Measurements from ENCODE around the gene CHRNA4. TPM values are rescaled to one million over a fixed set of nuclear protein-coding genes. Genes with fewer than 3 reads are reported as not detected.

Gene CHRNA4
- total and polyA plus RNA-seq, 2 donors: under 0.01 to 0.14 TPM

GRCh38 chr20:63362436-63363009 is 1.4 kb upstream of the CHRNA4 start:
- WGBS: 71% methylated on average over 16 of the region's 16 CpGs
- peaks cover 15 to 62% of the 10 kb centered on the region in 2 donors for H3K27me3 ChIP-seq (ENCODE audit: control insufficient read depth in 2 of 2, insufficient read depth in 1 of 2, low read length in 1 of 2)

GRCh38 chr20:63361519-63362435 is 628 bp upstream of the CHRNA4 start:
- H3K27me3 ChIP-seq (ENCODE audit: control insufficient read depth in 2 of 2, insufficient read depth in 1 of 2, low read length in 1 of 2): peaks cover 15 to 60% of the 10 kb centered on the region in 2 donors
- DNase-seq (ENCODE audit: low read depth in 6 of 9, low spot score in 9 of 9): no peak

More at GRCh38 chr20:63362436-63363009, 1.4 kb upstream of the CHRNA4 start:
- no peaks in the 10 kb centered on the region for H3K4me1 ChIP-seq (ENCODE audit: control insufficient read depth in 2 of 2, insufficient read depth in 2 of 2, low read length in 2 of 2)
- no peaks in the 10 kb centered on the region for H3K9me3 ChIP-seq (ENCODE audit: control insufficient read depth in 2 of 2, insufficient read depth in 1 of 2, low read length in 1 of 2)
- no peak for DNase-seq (ENCODE audit: low read depth in 6 of 9, low spot score in 9 of 9)
- no peak overlapping the region for H3K4me3 ChIP-seq (ENCODE audit: low read length in 2 of 2)
- no peaks in the 10 kb centered on the region for H3K36me3 ChIP-seq (ENCODE audit: control insufficient read depth in 2 of 2, insufficient read depth in 2 of 2, low read length in 1 of 2)
- no peak overlapping the region for H3K27ac ChIP-seq (ENCODE audit: low read depth in 1 of 2, low read length in 1 of 2)

DNA sequence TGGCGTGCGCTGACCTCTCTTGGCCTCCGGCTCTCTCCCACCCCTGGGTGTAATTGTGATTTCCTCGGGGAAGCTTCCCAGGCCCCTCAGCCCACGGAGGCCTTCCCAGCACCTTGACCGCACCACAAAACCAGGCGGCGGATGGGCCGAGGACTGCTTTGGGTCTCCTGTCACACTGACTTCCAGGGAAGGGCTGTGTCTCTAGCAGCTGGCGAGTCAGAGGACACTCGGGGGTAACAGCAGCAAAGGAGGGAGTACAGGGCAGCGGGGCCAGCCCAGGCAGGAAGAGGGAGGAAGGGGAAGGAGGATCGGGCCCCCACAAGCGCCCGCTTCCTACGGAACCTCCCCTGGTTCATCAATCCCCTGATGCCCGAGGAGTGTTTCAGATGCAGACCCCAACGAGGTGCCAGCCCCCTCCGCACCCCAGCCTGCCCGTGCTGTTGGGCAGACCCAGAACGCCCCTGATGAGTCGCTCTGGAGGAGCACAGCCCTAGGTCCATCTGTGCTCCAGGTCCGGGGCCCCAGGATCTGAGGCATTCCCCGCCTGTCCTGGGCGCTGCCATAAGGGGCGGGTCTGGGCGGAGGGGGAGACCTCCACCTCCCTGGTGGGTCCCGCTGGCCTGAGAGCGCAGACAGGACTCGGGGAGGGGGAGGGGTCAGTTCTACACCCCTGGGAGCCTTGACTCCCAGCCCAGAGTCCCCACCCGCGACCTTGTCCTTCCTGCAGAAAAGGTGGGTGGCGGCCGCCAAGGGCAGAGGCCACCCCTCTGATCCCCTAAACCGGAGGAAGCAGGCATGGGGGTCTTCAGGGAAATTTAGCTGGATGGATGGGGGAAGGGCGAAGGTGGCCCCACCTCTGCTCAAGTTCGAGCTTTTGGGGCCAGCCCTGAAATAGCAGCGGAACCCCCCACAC is 956 bp downstream of the CHRNA4 start:
- Histone ChIP-seq H3K27ac (ENCODE audit: low read depth in 1 of 2, low read length in 1 of 2) (no peak overlapping the region), H3K27me3 (ENCODE audit: control insufficient read depth in 2 of 2, insufficient read depth in 1 of 2, low read length in 1 of 2) (peaks cover 15 to 60% of the 10 kb centered on the region in 2 donors), H3K36me3 (ENCODE audit: control insufficient read depth in 2 of 2, insufficient read depth in 2 of 2, low read length in 1 of 2) (no peaks in the 10 kb centered on the region), H3K4me1 (ENCODE audit: control insufficient read depth in 2 of 2, insufficient read depth in 2 of 2, low read length in 2 of 2) (no peaks in the 10 kb centered on the region), H3K4me3 (ENCODE audit: low read length in 2 of 2) (no peak overlapping the region), H3K9me3 (ENCODE audit: control insufficient read depth in 2 of 2, insufficient read depth in 1 of 2, low read length in 1 of 2) (no peaks in the 10 kb centered on the region)
- no peak for DNase-seq (ENCODE audit: low read depth in 6 of 9, low spot score in 9 of 9)
- WGBS: 30% methylated on average over 38 of the region's 38 CpGs

More at GRCh38 chr20:63361519-63362435, 628 bp upstream of the CHRNA4 start:
- H3K4me3 ChIP-seq (ENCODE audit: low read length in 2 of 2): no peak overlapping the region
- no peak overlapping the region for H3K27ac ChIP-seq (ENCODE audit: low read depth in 1 of 2, low read length in 1 of 2)
- no peaks in the 10 kb centered on the region for H3K9me3 ChIP-seq (ENCODE audit: control insufficient read depth in 2 of 2, insufficient read depth in 1 of 2, low read length in 1 of 2)
- no peaks in the 10 kb centered on the region for H3K4me1 ChIP-seq (ENCODE audit: control insufficient read depth in 2 of 2, insufficient read depth in 2 of 2, low read length in 2 of 2)
- WGBS: 15% methylated on average over 50 of the region's 50 CpGs
- no peaks in the 10 kb centered on the region for H3K36me3 ChIP-seq (ENCODE audit: control insufficient read depth in 2 of 2, insufficient read depth in 2 of 2, low read length in 1 of 2)

DNA sequence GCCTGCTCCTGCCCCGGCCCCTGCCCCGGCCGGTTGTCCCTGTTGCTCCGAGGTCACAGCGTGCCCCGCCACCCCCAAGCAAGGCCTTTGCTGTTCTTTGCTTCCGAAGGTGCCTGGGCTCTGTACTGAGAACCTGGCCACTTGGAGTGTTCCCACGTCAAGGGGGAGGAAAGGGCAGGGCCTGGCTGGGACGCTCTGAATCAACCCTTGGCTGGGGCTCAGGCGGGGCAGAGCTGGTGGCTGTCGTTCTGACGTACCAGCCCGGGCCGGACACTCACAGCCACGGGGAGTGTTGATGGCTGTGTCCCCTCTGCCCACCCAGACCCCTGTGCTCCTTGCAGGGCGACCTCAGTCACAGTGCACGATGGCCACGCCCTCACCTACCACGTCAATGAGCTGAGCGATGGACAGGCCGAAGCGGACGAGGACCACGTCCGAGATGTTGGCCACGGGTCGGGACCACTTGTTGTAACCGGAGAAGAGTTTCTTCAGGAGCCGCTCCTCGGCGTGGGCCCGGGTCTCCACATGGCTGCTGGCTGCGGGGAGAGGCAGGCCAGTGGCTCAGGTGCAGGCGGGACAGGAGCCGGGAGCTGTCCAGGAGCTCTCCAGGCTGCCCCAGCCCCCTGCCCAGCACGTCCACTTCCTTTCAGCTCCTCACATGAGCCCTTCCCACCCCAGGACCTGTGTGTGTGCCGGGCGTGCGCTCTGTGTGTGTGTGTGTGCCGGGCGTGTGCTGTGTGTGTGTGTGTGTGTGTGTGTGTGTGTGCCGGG is 1.8 kb downstream of the CHRNA4 start:
- WGBS: 84% methylated on average over 42 of the region's 42 CpGs
- no peak for DNase-seq (ENCODE audit: low read depth in 6 of 9, low spot score in 9 of 9)
- H3K36me3 ChIP-seq (ENCODE audit: control insufficient read depth in 2 of 2, insufficient read depth in 2 of 2, low read length in 1 of 2): no peaks in the 10 kb centered on the region

GRCh38 chr20:63357921-63358905 is 2.9 kb downstream of the CHRNA4 start:
- 80% methylated on average over 26 of the region's 26 CpGs for WGBS
- DNase-seq (ENCODE audit: low read depth in 6 of 9, low spot score in 9 of 9): no peak
- Histone ChIP-seq H3K27me3 (ENCODE audit: control insufficient read depth in 2 of 2, insufficient read depth in 1 of 2, low read length in 1 of 2) (peaks cover 15 to 44% of the 10 kb centered on the region in 2 donors), H3K36me3 (ENCODE audit: control insufficient read depth in 2 of 2, insufficient read depth in 2 of 2, low read length in 1 of 2) (no peaks in the 10 kb centered on the region), H3K4me3 (ENCODE audit: low read length in 2 of 2) (no peak overlapping the region), H3K27ac (ENCODE audit: low read depth in 1 of 2, low read length in 1 of 2) (no peak overlapping the region), H3K4me1 (ENCODE audit: control insufficient read depth in 2 of 2, insufficient read depth in 2 of 2, low read length in 2 of 2) (no peaks in the 10 kb centered on the region), H3K9me3 (ENCODE audit: control insufficient read depth in 2 of 2, insufficient read depth in 1 of 2, low read length in 1 of 2) (no peaks in the 10 kb centered on the region)

More for the DNA sequence above, 1.8 kb downstream of the CHRNA4 start:
- Histone ChIP-seq H3K27me3 (ENCODE audit: control insufficient read depth in 2 of 2, insufficient read depth in 1 of 2, low read length in 1 of 2) (peaks cover 15 to 55% of the 10 kb centered on the region in 2 donors), H3K9me3 (ENCODE audit: control insufficient read depth in 2 of 2, insufficient read depth in 1 of 2, low read length in 1 of 2) (no peaks in the 10 kb centered on the region), H3K4me1 (ENCODE audit: control insufficient read depth in 2 of 2, insufficient read depth in 2 of 2, low read length in 2 of 2) (no peaks in the 10 kb centered on the region), H3K4me3 (ENCODE audit: low read length in 2 of 2) (no peak overlapping the region), H3K27ac (ENCODE audit: low read depth in 1 of 2, low read length in 1 of 2) (no peak overlapping the region)

DNA sequence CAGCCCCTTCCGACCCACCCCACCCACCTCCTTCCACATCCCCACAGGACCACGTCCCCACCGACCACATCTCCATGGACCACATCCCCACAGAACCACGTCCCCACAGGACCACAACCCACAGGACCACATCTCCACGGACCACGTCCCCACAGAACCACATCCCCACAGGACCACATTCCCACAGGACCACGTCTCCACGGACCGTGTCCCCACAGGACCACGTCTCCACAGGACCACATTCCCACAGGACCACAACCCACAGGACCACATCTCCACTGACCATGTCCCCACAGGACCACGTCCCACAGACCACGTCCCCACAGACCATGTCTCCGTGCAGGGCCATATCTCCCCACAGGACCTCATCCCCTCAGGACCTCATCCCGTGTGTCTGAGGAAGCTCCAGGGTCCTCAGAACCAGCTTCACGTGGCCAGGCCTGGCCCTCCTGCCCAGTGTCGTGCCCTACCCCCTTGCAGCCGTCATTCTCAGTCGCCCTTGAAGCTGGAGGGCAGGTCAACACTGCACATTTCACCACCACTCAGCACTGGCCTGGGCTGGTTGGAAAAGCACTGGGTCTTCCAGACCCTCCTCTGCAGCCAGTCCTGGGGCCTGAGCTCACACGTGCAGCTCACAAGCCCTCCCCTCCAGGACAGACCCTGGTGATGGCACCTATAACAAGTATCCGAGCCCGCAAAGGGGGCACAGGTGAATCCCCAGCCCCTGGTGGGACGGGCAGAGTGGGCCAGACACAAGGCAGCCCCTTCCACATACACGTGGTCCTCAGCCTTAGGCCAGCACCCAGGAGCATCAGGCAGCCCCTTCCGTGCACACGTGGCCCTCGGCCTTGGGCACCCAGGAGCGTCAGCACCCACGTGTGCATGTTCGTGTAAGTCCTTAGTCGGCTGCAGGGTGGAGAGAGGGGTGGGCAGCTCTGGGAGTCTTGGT is 3.9 kb downstream of the CHRNA4 start:
- Histone ChIP-seq H3K27me3 (ENCODE audit: control insufficient read depth in 2 of 2, insufficient read depth in 1 of 2, low read length in 1 of 2) (peaks cover 15 to 39% of the 10 kb centered on the region in 2 donors), H3K9me3 (ENCODE audit: control insufficient read depth in 2 of 2, insufficient read depth in 1 of 2, low read length in 1 of 2) (no peaks in the 10 kb centered on the region), H3K4me3 (ENCODE audit: low read length in 2 of 2) (no peak overlapping the region), H3K27ac (ENCODE audit: low read depth in 1 of 2, low read length in 1 of 2) (no peak overlapping the region), H3K4me1 (ENCODE audit: control insufficient read depth in 2 of 2, insufficient read depth in 2 of 2, low read length in 2 of 2) (no peaks in the 10 kb centered on the region), H3K36me3 (ENCODE audit: control insufficient read depth in 2 of 2, insufficient read depth in 2 of 2, low read length in 1 of 2) (no peaks in the 10 kb centered on the region)
- no peak for DNase-seq (ENCODE audit: low read depth in 6 of 9, low spot score in 9 of 9)
- 88% methylated on average over 30 of the region's 30 CpGs for WGBS

DNA sequence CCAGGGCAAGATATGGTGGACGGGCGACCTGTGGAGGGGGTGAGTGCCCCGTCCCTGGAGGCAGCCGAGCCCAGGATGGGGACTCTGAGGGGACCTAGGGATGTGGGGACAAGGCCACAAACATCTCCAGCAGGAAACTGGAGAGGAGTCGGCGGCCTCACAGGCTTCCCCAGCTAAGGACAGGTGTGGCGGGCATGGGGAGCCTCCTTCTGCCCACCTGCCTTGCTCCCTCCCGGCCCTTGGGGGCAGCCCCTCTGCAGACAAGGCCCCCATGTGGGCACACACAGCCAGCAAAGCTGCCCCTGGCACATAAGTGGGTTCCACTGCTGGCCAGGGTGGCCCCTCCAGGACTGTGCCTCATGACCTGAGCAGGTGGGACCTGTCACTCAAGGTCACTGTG is 4.6 kb downstream of the CHRNA4 start:
- Histone ChIP-seq H3K4me1 (ENCODE audit: control insufficient read depth in 2 of 2, insufficient read depth in 2 of 2, low read length in 2 of 2) (no peaks in the 10 kb centered on the region), H3K36me3 (ENCODE audit: control insufficient read depth in 2 of 2, insufficient read depth in 2 of 2, low read length in 1 of 2) (no peaks in the 10 kb centered on the region), H3K4me3 (ENCODE audit: low read length in 2 of 2) (no peak overlapping the region), H3K27ac (ENCODE audit: low read depth in 1 of 2, low read length in 1 of 2) (no peak overlapping the region), H3K9me3 (ENCODE audit: control insufficient read depth in 2 of 2, insufficient read depth in 1 of 2, low read length in 1 of 2) (peaks cover 0 to 4% of the 10 kb centered on the region in 2 donors), H3K27me3 (ENCODE audit: control insufficient read depth in 2 of 2, insufficient read depth in 1 of 2, low read length in 1 of 2) (peaks cover 15 to 34% of the 10 kb centered on the region in 2 donors)
- WGBS: 89% methylated on average over 8 of the region's 8 CpGs
- no peak for DNase-seq (ENCODE audit: low read depth in 6 of 9, low spot score in 9 of 9)
